GM23338 (cell line): ENCODE data around the gene STAT5B. TPM values are rescaled to one million over a fixed set of nuclear protein-coding genes. Genes with fewer than 3 reads are reported as not detected.

ENCODE experiments used
- ATAC-seq: fragments of 200-7000 bp; cut with Tn5 transposase; 3 replicates; pipeline ENCODE4 v1.9.1; 2020
- DNase-seq: peaks from one replicate; pipeline ENCODE4 v3.0.0-alpha.2; 2015; ENCODE audit warnings: low spot score
- H2AFZ ChIP-seq: fragments of 200-600 bp; sonication (generic); 2 replicates; pipeline ENCODE4 v1.8.0; 2016; ENCODE audit warnings: antibody characterized with exemption, mild to moderate bottlenecking, moderate library complexity
- H3F3A ChIP-seq: fragments of 200-600 bp; sonication (generic); replicated peaks from 2 replicates; pipeline ENCODE4 v1.8.0; 2017; ENCODE audit warnings: antibody characterized with exemption, mixed run types, low read depth
- H3K27ac ChIP-seq: fragments of 200-600 bp; sonication (generic); 2 replicates; pipeline ENCODE4 v1.6.1; 2016; ENCODE audit warnings: low read depth
- H3K27me3 ChIP-seq: fragments of 200-600 bp; sonication (generic); 2 replicates; pipeline ENCODE4 v1.8.0; 2016; ENCODE audit warnings: mild to moderate bottlenecking, mixed run types, moderate library complexity; ENCODE audit not compliant: insufficient read depth
- H3K36me3 ChIP-seq: fragments of 200-600 bp; sonication (generic); 2 replicates; pipeline ENCODE4 v1.8.0; 2016; ENCODE audit warnings: mild to moderate bottlenecking; ENCODE audit not compliant: insufficient read depth
- H3K4me1 ChIP-seq: fragments of 200-600 bp; sonication (generic); 2 replicates; pipeline ENCODE4 v1.8.0; 2016; ENCODE audit warnings: mild to moderate bottlenecking, moderate library complexity; ENCODE audit not compliant: insufficient read depth
- H3K4me2 ChIP-seq: fragments of 200-600 bp; sonication (generic); 2 replicates; pipeline ENCODE4 v1.7.1; 2017; ENCODE audit warnings: mixed run types
- H3K4me3 ChIP-seq: fragments of 200-600 bp; sonication (generic); 2 replicates; pipeline ENCODE4 v1.6.1; 2016; ENCODE audit warnings: mixed run types
- H3K79me2 ChIP-seq: fragments of 200-600 bp; sonication (generic); replicated peaks from 2 replicates; pipeline ENCODE4 v1.8.0; 2017; ENCODE audit warnings: mild to moderate bottlenecking; ENCODE audit not compliant: insufficient read depth
- H3K9me2 ChIP-seq: fragments of 200-600 bp; sonication (generic); 2 replicates; pipeline ENCODE4 v1.8.0; 2017; ENCODE audit not compliant: insufficient read depth
- H4K20me1 ChIP-seq: fragments of 200-600 bp; sonication (generic); replicated peaks from 2 replicates; pipeline ENCODE4 v1.8.0; 2017; ENCODE audit warnings: mild to moderate bottlenecking; ENCODE audit not compliant: insufficient read depth
- H3K27ac Mint-ChIP-seq: 2 replicates; pipeline ENCODE4 v1.8.0; 2020; ENCODE audit warnings: inconsistent platforms, mild to moderate bottlenecking, moderate library complexity, mixed read lengths
- H3K27me3 Mint-ChIP-seq: 3 replicates; pipeline ENCODE4 v1.8.0; 2022; ENCODE audit warnings: low read depth, mild to moderate bottlenecking, moderate library complexity, mixed read lengths, inconsistent platforms; ENCODE audit not compliant: insufficient read depth, poor library complexity
- H3K36me3 Mint-ChIP-seq: 3 replicates; pipeline ENCODE4 v1.8.0; 2021; ENCODE audit warnings: low read depth, mild to moderate bottlenecking, inconsistent platforms, moderate library complexity, mixed read lengths
- H3K4me1 Mint-ChIP-seq: 3 replicates; pipeline ENCODE4 v1.8.0; 2020; ENCODE audit warnings: mild to moderate bottlenecking, inconsistent platforms, mixed read lengths
- H3K4me3 Mint-ChIP-seq: 3 replicates; pipeline ENCODE4 v1.8.0; 2021; ENCODE audit warnings: moderate library complexity, mild to moderate bottlenecking, inconsistent platforms, mixed read lengths
- H3K9me3 Mint-ChIP-seq: 3 replicates; pipeline ENCODE4 v1.8.0; 2020; ENCODE audit warnings: moderate library complexity, mild to moderate bottlenecking, inconsistent platforms, mixed read lengths
- CREB1 ChIP-seq: fragments of 250-450 bp; sonication (Bioruptor Pico); IDR thresholded peaks from 2 replicates; pipeline ENCODE4 v1.5.0; 2020; ENCODE audit warnings: low read depth, mild to moderate bottlenecking, moderate library complexity
- CTCF ChIP-seq, 2 experiments: fragments of 200-600 bp in 1 of 2; sonication (generic) in 1 of 2; conservative IDR thresholded peaks; 2 replicates each; pipeline versions ENCODE4 v1.5.1 to v1.6.1; 2016 to 2017; ENCODE audit warnings: antibody characterized with exemption in 2 of 2, low read depth in 2 of 2, mild to moderate bottlenecking in 2 of 2, moderate library complexity in 1 of 2
- EZH2 ChIP-seq: fragments of 200-600 bp; sonication (generic); IDR thresholded peaks from one replicate; pipeline ENCODE4 v1.8.0; 2017; ENCODE audit warnings: antibody characterized with exemption, mild to moderate bottlenecking, low read depth; ENCODE audit not compliant: unreplicated experiment
- EZH2phosphoT487 ChIP-seq: fragments of 200-600 bp; sonication (generic); IDR thresholded peaks from one replicate; pipeline ENCODE4 v1.8.1; 2018; ENCODE audit warnings: antibody characterized with exemption; ENCODE audit not compliant: unreplicated experiment
- JUNB ChIP-seq: IDR thresholded peaks from one replicate; pipeline ENCODE4 v1.6.1; 2016; ENCODE audit warnings: antibody characterized with exemption; ENCODE audit not compliant: unreplicated experiment
- NANOG ChIP-seq: IDR thresholded peaks from 2 replicates; pipeline ENCODE4 v1.6.1; 2016; ENCODE audit warnings: antibody characterized with exemption, borderline replicate concordance
- POLR2AphosphoS5 ChIP-seq: IDR thresholded peaks from 2 replicates; pipeline ENCODE4 v1.6.1; 2016; ENCODE audit warnings: antibody characterized with exemption, low read depth
- STAT1 ChIP-seq: IDR thresholded peaks from one replicate; pipeline ENCODE4 v1.6.1; 2016; ENCODE audit warnings: antibody characterized with exemption; ENCODE audit not compliant: unreplicated experiment
- ZNF114 ChIP-seq: fragments of 250-450 bp; sonication (Bioruptor Pico); IDR thresholded peaks from 2 replicates; pipeline ENCODE4 v1.5.0; 2020; ENCODE audit warnings: mild to moderate bottlenecking, moderate library complexity
- ZNF331 ChIP-seq: fragments of 250-450 bp; sonication (Bioruptor Pico); IDR thresholded peaks from 2 replicates; pipeline ENCODE4 v1.5.0; 2020; ENCODE audit warnings: low read depth, mild to moderate bottlenecking, moderate library complexity
- polyA plus RNA-seq: library from polyadenylated mRNA; unstranded; fragments of >200 nt; fragmentation: Nextera tagmentation; extraction: Ambion mirVana; gene quantifications from 2 replicates; pipeline ENCODE4 v1.2.1, GENCODE V29; 2016
- total RNA-seq: library from RNA; depleted of rRNA; stranded (reverse); fragments of >200 nt; shearing (Covaris generic); gene quantifications from 2 replicates; pipeline ENCODE4 v1.2.3, GENCODE V29; 2014
- TF ChIP-seq, protein P1 (sequence below): IDR thresholded peaks from one replicate; pipeline ENCODE4 v1.6.1; 2018; ENCODE audit warnings: antibody characterized with exemption; ENCODE audit not compliant: unreplicated experiment

STAT5B gene
- total and polyA plus RNA-seq, 2 experiments from 2014 or later = 13.9 to 60.5 TPM

GRCh38 chr17:42185621-42185930 is 90.6 kb downstream of the STAT5B start (continued):
- TF ChIP-seq, protein P1, sequence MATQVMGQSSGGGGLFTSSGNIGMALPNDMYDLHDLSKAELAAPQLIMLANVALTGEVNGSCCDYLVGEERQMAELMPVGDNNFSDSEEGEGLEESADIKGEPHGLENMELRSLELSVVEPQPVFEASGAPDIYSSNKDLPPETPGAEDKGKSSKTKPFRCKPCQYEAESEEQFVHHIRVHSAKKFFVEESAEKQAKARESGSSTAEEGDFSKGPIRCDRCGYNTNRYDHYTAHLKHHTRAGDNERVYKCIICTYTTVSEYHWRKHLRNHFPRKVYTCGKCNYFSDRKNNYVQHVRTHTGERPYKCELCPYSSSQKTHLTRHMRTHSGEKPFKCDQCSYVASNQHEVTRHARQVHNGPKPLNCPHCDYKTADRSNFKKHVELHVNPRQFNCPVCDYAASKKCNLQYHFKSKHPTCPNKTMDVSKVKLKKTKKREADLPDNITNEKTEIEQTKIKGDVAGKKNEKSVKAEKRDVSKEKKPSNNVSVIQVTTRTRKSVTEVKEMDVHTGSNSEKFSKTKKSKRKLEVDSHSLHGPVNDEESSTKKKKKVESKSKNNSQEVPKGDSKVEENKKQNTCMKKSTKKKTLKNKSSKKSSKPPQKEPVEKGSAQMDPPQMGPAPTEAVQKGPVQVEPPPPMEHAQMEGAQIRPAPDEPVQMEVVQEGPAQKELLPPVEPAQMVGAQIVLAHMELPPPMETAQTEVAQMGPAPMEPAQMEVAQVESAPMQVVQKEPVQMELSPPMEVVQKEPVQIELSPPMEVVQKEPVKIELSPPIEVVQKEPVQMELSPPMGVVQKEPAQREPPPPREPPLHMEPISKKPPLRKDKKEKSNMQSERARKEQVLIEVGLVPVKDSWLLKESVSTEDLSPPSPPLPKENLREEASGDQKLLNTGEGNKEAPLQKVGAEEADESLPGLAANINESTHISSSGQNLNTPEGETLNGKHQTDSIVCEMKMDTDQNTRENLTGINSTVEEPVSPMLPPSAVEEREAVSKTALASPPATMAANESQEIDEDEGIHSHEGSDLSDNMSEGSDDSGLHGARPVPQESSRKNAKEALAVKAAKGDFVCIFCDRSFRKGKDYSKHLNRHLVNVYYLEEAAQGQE = no peak
- TF ChIP-seq ZNF114 (no peak), ZNF331 (CRISPR knock-in tag) (no peak), CTCF (conservative IDR thresholded peaks at IDR 0.05; ENCODE audit: low read depth in 2 of 2) (no peak), STAT1 (no peak), JUNB (no peak), EZH2 (no peak), NANOG (no peak)

DNA sequence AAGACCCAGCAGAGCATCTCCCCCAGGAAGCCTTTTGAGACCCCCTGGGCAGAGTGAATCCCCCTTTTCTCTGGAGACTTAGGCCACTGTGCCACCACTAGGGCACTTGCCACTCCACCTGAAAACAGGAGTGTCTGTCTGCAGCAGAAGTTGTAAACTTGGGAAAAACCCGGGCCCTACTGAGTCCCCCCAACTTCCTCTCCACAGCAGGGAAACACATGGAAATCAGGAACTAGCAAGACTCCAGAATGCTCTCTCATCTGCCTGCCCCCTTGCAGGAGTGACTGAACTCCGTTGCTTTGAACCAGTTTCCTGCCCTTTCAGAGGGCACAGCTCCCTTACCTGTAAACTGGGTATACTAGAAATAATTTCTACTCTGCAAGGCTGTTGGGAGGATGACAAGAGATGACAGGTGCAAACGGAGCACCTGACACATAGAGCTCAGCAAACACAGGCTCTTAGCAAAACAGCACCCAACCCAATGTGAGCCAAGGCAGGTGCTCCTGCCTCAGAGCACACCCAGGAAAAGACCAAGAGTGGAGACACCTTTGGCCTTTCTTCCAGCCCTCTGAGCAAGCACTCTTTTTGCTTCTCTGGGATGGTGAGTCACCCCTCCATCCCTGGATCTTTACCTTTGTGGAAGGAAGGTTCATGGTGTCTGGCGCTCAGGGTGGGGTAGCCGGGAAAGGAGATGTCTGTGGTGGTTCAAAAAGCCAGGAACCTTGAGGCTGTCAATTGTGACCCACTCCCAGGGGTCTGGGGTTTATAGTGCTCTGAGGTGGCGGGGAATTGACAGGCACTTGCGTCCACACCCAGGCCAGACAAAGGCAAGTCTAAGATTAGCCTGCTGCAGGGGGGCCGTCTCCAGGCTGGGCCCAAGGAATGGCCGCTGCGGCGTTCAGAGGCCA is 91.2 kb downstream of the STAT5B start, which contains the start of gene HCRT:
TSS of gene HCRT (minus strand) at position 740 of the 908 bp plus-strand sequence. CDS start at position 653, 87 bp downstream.
- no peaks in the 10 kb centered on the region for H3K9me3 Mint-ChIP-seq
- no peaks in the 10 kb centered on the region for H3K9me2 ChIP-seq
- no peak for ATAC-seq
- H3K36me3 Mint-ChIP-seq = no peaks in the 10 kb centered on the region
- no peaks in the 10 kb centered on the region for H4K20me1 ChIP-seq
- H3K4me3 ChIP-seq = peak within 1 kb of the TSS; percentile 84; the same call in 1 of the 2 replicates
- H3K27me3 ChIP-seq = peaks cover 52% of the 10 kb centered on the region
- H3K36me3 ChIP-seq = no peaks in the 10 kb centered on the region
- no peak for DNase-seq
- H3K4me1 ChIP-seq = peaks cover 10% of the 10 kb centered on the region; the same call in 1 of the 2 replicates
- no peaks in the 10 kb centered on the region for H3K79me2 ChIP-seq
- H3K27me3 Mint-ChIP-seq = peaks cover 62% of the 10 kb centered on the region
- H3K27ac ChIP-seq = no peak within 1 kb of the TSS
- peak within 1 kb of the TSS; percentile 65 for H3K4me2 ChIP-seq
- H2AFZ ChIP-seq = peak within 1 kb of the TSS; percentile 100
- H3F3A ChIP-seq = peaks cover 9% of the 10 kb centered on the region
- peak within 1 kb of the TSS; percentile 52 for H3K4me3 Mint-ChIP-seq
- no peak within 1 kb of the TSS for H3K27ac Mint-ChIP-seq
- H3K4me1 Mint-ChIP-seq = peaks cover 33% of the 10 kb centered on the region
- TF ChIP-seq NANOG (no peak), CREB1 (CRISPR knock-in tag) (no peak), CTCF (conservative IDR thresholded peaks at IDR 0.05; ENCODE audit: low read depth in 2 of 2) (no peak), JUNB (no peak), POLR2AphosphoS5 (no peak), EZH2phosphoT487 (no peak), EZH2 (no peak), ZNF331 (CRISPR knock-in tag) (no peak)
- TF ChIP-seq, protein P1 = no peak
